ENCODE measurements around the gene MYBBP1A.

Gene MYBBP1A

DNA sequence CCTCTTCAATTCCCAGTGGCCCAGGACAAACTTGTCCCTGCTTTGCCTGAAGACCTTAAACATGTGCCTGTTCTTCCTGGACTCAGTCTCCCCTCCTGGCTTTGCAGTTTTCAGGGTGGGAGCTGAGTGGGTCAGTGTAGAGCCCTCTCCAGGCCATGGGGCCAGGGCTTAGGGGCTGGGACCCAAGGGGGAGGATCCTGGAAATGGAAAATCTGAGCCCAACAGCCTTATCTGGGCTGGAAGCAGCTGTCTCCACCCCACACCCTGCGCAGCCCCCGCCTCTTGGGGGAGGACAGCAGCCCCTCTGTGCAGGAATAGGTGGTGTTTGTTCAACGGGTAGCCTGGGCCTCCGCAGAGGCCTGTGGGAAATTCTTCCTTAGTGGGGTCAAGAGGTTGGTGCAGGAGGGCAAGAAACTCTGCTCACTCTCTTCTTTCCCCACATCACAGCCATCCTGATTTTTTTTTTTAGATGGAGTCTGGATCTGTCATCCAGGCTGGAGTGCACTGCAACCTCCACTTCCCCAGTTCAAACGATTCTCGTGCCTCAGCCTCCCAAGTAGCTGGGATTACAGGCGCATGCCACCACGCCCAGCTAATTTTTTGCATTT, 22.3 kb upstream of the MYBBP1A start:
- no peak for DNase-seq (ENCODE audit: extremely low read depth, low read depth)
- no peak overlapping the region for H3K4me3 ChIP-seq (replicated peaks; ENCODE audit: low read depth, low read length)
- TF ChIP-seq, protein P1, sequence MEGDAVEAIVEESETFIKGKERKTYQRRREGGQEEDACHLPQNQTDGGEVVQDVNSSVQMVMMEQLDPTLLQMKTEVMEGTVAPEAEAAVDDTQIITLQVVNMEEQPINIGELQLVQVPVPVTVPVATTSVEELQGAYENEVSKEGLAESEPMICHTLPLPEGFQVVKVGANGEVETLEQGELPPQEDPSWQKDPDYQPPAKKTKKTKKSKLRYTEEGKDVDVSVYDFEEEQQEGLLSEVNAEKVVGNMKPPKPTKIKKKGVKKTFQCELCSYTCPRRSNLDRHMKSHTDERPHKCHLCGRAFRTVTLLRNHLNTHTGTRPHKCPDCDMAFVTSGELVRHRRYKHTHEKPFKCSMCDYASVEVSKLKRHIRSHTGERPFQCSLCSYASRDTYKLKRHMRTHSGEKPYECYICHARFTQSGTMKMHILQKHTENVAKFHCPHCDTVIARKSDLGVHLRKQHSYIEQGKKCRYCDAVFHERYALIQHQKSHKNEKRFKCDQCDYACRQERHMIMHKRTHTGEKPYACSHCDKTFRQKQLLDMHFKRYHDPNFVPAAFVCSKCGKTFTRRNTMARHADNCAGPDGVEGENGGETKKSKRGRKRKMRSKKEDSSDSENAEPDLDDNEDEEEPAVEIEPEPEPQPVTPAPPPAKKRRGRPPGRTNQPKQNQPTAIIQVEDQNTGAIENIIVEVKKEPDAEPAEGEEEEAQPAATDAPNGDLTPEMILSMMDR (IDR thresholded peaks at IDR 0.05; ENCODE audit: low read depth, low read length, missing control alignments) = no peak

DNA sequence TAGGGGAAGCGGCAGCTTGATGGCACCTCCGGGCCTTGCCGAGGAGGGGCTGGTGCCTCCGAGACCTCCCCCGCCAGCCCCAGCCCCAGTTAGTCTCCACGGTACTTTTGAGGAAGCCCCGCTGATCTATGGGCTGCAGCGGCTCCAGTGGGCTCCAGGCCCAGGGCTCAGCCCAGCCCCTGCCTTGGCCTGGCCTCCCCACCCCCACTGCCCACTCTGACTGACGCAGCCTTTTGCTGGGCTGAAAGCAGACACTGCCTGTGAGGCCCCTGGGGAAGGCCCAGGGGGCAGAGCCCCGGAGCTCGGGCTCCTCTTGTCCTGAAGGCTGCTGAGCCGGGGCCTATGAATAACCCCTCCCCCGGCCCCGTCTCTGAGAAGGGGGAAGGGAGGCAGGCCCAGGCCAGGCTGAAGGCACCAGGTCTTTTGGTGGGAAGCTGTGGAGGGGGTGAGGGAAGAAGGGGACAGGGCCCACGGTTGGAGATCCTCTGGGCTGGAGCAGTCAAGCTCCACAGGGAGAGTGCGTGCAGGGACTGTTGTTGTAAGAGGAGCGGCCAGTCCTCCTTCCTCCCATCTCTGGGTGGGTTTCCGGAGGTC, 21.6 kb upstream of the MYBBP1A start:
- TF ChIP-seq, protein P1 (IDR thresholded peaks at IDR 0.05; ENCODE audit: low read depth, low read length, missing control alignments) = no peak
- DNase-seq (ENCODE audit: extremely low read depth, low read depth) = no peak
- no peak overlapping the region for H3K4me3 ChIP-seq (replicated peaks; ENCODE audit: low read depth, low read length)

DNA sequence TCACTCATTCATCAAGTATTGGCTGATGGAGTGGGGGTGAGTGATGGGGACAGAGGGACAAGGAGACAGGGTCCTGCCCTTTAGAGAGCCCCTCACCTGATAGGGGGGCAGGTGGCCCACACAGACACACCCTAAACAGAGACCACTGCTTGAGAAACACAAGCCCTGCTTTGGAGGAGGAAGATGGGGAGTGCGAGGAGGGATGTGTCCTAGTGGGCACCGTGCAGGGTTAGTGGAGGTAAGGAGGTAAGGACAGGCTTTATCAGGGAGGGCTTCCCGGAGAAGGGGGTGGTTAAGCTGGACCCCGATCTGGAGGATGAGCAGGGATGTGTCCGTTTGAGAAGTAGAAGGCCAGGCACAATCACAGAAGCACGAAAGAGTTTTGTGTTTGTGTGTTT, 21.0 kb upstream of the MYBBP1A start:
- H3K4me3 ChIP-seq (replicated peaks; ENCODE audit: low read depth, low read length) = no peak overlapping the region
- TF ChIP-seq, protein P1 (IDR thresholded peaks at IDR 0.05; ENCODE audit: low read depth, low read length, missing control alignments) = no peak
- no peak for DNase-seq (ENCODE audit: extremely low read depth, low read depth)

DNA sequence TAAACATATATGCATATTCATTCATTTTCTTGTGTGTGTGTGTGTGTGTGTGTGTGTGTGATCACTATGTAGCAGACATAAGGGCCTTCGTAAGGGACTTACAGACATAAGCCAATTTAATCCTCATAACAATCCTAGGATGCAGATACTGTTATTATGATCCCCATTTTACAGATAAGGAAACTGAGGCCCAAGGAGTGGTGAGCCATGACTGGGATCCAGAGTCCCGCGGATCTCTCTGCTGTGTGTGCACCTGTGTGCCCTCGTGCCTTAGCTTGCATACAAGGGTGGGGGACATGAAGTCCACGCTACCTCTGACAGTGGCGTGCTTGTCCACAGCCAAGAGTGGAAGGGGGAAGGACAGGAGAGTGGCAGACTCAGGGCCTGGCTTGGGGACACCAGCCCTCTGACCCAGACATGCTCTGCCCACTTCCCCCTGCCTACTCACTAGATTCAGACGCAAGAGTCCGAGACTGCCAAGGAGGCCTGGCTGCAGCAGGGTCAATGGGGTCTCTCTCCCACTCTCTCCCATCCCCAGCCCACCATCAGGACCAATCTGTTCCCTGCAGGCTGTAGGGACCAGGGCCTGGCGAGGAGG, 19.4 kb upstream of the MYBBP1A start:
- TF ChIP-seq, protein P1 (IDR thresholded peaks at IDR 0.05; ENCODE audit: low read depth, low read length, missing control alignments) = no peak
- H3K4me3 ChIP-seq (replicated peaks; ENCODE audit: low read depth, low read length) = no peak overlapping the region
- no peak for DNase-seq (ENCODE audit: extremely low read depth, low read depth)

DNA sequence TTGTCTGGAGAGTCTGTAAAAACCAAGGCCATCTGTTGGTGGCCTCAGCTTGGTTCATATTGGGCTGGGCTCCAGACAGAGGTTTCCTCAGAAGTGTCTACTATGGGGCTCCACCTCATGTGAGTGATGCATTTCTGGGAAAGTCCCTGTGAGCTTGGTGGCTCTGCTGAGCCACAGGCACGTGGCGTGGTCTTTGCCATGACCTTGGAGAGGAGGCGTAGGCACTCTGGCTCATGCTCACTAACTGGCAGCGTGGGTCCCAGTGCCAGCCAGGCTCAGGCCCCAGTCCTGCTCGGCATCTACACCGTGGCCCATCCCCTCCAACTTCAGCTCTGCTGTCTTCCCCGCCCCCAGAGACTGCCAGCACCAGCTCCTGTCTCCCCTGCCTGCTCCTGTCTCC, 18.5 kb upstream of the MYBBP1A start:
- H3K4me3 ChIP-seq (replicated peaks; ENCODE audit: low read depth, low read length) = no peak overlapping the region
- TF ChIP-seq, protein P1 (IDR thresholded peaks at IDR 0.05; ENCODE audit: low read depth, low read length, missing control alignments) = no peak
- DNase-seq (ENCODE audit: extremely low read depth, low read depth) = no peak

DNA sequence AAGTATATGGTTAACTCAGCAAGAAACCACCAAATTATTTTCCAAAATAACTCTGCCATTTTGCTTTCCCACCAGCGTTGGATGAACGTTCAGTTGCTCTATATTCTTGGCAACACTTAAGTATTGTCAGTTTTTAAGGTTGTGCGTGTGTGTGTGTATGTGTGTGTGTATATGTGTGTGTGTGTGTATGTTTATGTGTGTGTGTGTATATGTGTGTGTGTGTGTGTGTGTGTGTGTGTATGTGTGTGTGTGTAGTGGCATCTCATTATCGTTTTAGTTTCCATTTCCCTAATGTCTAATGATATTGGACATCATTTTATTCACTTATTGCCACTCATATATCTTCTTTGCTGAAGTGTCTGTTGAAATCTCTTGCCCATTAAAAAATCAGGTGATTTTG, 17.9 kb upstream of the MYBBP1A start:
- TF ChIP-seq, protein P1 (IDR thresholded peaks at IDR 0.05; ENCODE audit: low read depth, low read length, missing control alignments) = no peak
- H3K4me3 ChIP-seq (replicated peaks; ENCODE audit: low read depth, low read length) = no peak overlapping the region
- no peak for DNase-seq (ENCODE audit: extremely low read depth, low read depth)
